ENCODE measurements around the gene TMEM52. TPM values are rescaled to one million over a fixed set of nuclear protein-coding genes. Genes with fewer than 3 reads are reported as not detected.

Gene TMEM52
- total and polyA plus RNA-seq, 2 experiments from 2014 or later, result 4.2 to 7.1 TPM

- no peak for DNase-seq (ENCODE audit: low read depth in 1 of 2, low spot score in 1 of 2)
- Histone ChIP-seq H3K9me3 (ENCODE audit: low read depth) (no peaks in the 10 kb centered on the region), H3K27ac (no peak overlapping the region), H3K4me3 (no peak overlapping the region), H3K4me1 (ENCODE audit: low read depth) (peaks cover 3% of the 10 kb centered on the region), H3K27me3 (no peaks in the 10 kb centered on the region), H3K36me3 (no peaks in the 10 kb centered on the region)
- TF ChIP-seq, protein P1, sequence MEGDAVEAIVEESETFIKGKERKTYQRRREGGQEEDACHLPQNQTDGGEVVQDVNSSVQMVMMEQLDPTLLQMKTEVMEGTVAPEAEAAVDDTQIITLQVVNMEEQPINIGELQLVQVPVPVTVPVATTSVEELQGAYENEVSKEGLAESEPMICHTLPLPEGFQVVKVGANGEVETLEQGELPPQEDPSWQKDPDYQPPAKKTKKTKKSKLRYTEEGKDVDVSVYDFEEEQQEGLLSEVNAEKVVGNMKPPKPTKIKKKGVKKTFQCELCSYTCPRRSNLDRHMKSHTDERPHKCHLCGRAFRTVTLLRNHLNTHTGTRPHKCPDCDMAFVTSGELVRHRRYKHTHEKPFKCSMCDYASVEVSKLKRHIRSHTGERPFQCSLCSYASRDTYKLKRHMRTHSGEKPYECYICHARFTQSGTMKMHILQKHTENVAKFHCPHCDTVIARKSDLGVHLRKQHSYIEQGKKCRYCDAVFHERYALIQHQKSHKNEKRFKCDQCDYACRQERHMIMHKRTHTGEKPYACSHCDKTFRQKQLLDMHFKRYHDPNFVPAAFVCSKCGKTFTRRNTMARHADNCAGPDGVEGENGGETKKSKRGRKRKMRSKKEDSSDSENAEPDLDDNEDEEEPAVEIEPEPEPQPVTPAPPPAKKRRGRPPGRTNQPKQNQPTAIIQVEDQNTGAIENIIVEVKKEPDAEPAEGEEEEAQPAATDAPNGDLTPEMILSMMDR (IDR thresholded peaks at IDR 0.05; ENCODE audit: low read depth, low read length), result no peak
Measured at GRCh38 chr1:1941868-1942752, 23.0 kb upstream of the TMEM52 start.

- Histone ChIP-seq H3K9me3 (ENCODE audit: low read depth) (no peaks in the 10 kb centered on the region), H3K4me1 (ENCODE audit: low read depth) (no peaks in the 10 kb centered on the region), H3K4me3 (no peak overlapping the region), H3K27ac (no peak overlapping the region), H3K36me3 (no peaks in the 10 kb centered on the region), H3K27me3 (no peaks in the 10 kb centered on the region)
- TF ChIP-seq, protein P1 (IDR thresholded peaks at IDR 0.05; ENCODE audit: low read depth, low read length), result no peak
- no peak for DNase-seq (ENCODE audit: low read depth in 1 of 2, low spot score in 1 of 2)
Measured at GRCh38 chr1:1941211-1941841, 22.2 kb upstream of the TMEM52 start.

GRCh38 chr1:1940123-1940425 is 21.0 kb upstream of the TMEM52 start:
- Histone ChIP-seq H3K4me1 (ENCODE audit: low read depth) (no peaks in the 10 kb centered on the region), H3K27me3 (no peaks in the 10 kb centered on the region), H3K9me3 (ENCODE audit: low read depth) (no peaks in the 10 kb centered on the region), H3K36me3 (no peaks in the 10 kb centered on the region), H3K27ac (no peak overlapping the region), H3K4me3 (no peak overlapping the region)
- DNase-seq (ENCODE audit: low read depth in 1 of 2, low spot score in 1 of 2), result no peak
- TF ChIP-seq, protein P1 (IDR thresholded peaks at IDR 0.05; ENCODE audit: low read depth, low read length), result no peak

DNA sequence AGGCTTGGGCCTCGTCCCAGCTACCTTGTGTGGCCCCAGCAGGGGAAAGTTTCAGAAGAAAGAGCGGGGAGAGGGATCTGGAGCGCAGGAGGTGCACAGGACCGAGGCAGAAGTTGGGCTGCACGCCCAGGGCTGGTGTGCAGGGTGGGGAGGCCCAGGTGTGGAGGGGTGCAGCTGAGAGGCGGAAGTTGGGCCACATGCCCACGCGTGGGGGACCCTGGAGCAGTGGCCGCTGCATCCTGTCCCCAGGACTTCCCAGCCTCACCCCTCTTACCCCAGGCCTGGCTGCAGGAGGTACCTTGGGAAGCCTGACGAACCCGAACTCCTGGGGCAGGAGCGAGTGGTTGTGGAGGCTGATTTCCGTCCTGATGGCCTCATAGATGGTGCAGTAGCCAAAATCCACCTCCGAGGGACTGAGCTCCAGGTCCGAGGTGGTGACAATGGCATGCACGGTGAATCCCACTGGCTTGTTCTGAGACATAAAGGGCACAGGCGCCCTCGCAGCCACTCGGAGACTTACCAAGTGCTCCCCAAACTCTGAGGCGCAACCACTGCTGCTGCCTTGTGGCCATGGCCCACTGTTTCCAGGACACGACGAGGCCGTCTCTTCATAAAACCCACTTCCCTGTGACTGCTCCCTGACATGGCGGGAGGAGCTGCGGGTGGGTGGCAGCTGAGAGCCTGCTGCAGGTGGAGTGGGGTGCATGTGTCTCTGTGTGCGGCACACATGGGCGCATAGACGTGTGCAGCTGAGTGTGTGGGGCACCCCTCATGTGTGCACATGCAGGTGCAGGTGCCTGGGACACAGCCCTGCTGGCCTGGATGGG is 20.4 kb upstream of the TMEM52 start:
- H3K4me1 ChIP-seq (ENCODE audit: low read depth), result no peaks in the 10 kb centered on the region
- H3K9me3 ChIP-seq (ENCODE audit: low read depth), result no peaks in the 10 kb centered on the region
- H3K27me3 ChIP-seq, result no peaks in the 10 kb centered on the region
- no peak overlapping the region for H3K4me3 ChIP-seq
- TF ChIP-seq, protein P1 (IDR thresholded peaks at IDR 0.05; ENCODE audit: low read depth, low read length), result no peak
- H3K27ac ChIP-seq, result no peak overlapping the region
- DNase-seq (ENCODE audit: low read depth in 1 of 2, low spot score in 1 of 2), result no peak
- no peaks in the 10 kb centered on the region for H3K36me3 ChIP-seq

DNA sequence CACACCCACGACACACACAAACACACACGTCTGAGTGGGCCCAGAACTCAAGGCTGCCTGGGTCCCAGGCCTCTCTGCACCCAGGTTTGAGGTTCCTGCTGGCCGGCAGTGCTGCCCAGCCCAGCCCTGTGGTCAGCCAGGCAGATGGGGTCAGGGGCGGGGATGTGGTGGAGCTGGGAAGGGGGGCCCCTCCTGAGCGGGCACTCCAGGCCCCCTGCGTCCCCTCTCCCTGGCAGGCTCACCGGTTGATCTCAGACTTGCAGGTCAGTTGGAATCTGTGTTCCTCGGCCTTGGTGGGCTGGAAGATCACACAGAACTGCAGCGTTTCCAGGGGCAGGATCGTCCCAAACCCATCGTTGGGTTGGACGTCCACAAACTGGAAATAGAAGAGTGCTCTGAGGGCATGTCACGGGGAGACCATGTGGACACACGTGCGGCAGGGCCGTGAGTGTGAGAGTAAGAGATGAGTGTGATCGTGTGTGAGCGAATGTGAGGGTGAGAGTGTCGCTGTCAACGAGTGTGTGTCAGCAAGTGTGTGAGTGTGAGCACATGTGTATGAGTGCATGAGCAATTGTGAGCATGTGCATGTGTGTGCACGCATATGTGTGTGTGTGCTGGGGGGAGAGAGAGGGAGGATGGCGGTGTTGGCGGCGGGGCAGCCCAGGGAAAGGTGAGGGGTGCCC is 19.7 kb upstream of the TMEM52 start:
- Histone ChIP-seq H3K4me3 (no peak overlapping the region), H3K27ac (no peak overlapping the region), H3K27me3 (no peaks in the 10 kb centered on the region), H3K9me3 (ENCODE audit: low read depth) (no peaks in the 10 kb centered on the region), H3K4me1 (ENCODE audit: low read depth) (no peaks in the 10 kb centered on the region), H3K36me3 (no peaks in the 10 kb centered on the region)
- DNase-seq (ENCODE audit: low read depth in 1 of 2, low spot score in 1 of 2), result no peak
- TF ChIP-seq, protein P1 (IDR thresholded peaks at IDR 0.05; ENCODE audit: low read depth, low read length), result no peak

Data from cardiac muscle cell (in vitro differentiated cells and primary cell).